HCT116 (cell line): ENCODE data around the gene C16orf82. TPM values are rescaled to one million over a fixed set of nuclear protein-coding genes. Genes with fewer than 3 reads are reported as not detected.

ENCODE experiments used
- ATAC-seq: fragments of 200-7000 bp; cut with Tn5 transposase; 2 replicates; pipeline ENCODE4 v1.9.1; 2020; ENCODE audit warnings: mild to moderate bottlenecking, moderate library complexity
- BruUV-seq: library from RNA; stranded (reverse); fragments of 400-500 nt; replicated peaks from 2 replicates; lab custom pipeline; 2021; lab: Mats Ljungman, UMichigan
- CTCF ChIA-PET: fragments of 300-600 bp; sonication (Branson Sonifier 250); formaldehyde crosslinking; loops from one replicate; lab custom pipeline; 2021; ENCODE audit warnings: antibody characterized with exemption; lab: Charles Lee
- POLR2A ChIA-PET: fragments of 300-600, 350-600 bp; sonication (Branson Sonifier 250); formaldehyde crosslinking; loops from one replicate; lab custom pipeline; 2021; ENCODE audit warnings: antibody characterized with exemption; lab: Charles Lee
- RAD21 ChIA-PET, 2 experiments: fragments of 300-600 bp; sonication (Branson Sonifier 250); formaldehyde crosslinking; loops; one replicate each; lab custom pipeline; 2023; ENCODE audit warnings: low total read pairs in 2 of 2; ENCODE audit not compliant: uncharacterized antibody in 2 of 2, unreplicated experiment in 2 of 2, low non-redundant PET in 1 of 2; lab: Charles Lee
- DNase-seq: peaks from one replicate; pipeline ENCODE4 v3.0.0-alpha.2; 2010; ENCODE audit warnings: low read depth, low spot score
- H2AFZ ChIP-seq: fragments of 200-600 bp; shearing (Covaris generic), sonication (generic); 2 replicates; pipeline ENCODE4 v1.6.1; 2017; ENCODE audit warnings: low read depth, mixed run types, mixed read lengths, antibody characterized with exemption, low read length; ENCODE audit not compliant: poor library complexity, severe bottlenecking
- H3K27ac ChIP-seq: 2 replicates; pipeline ENCODE4 v1.5.1; 2012; ENCODE audit warnings: low read depth, low read length
- H3K27me3 ChIP-seq: fragments of 200-600 bp; sonication (generic); 2 replicates; pipeline ENCODE4 v1.6.1; 2016; ENCODE audit warnings: mixed run types, low read length, mixed read lengths; ENCODE audit not compliant: insufficient read depth
- H3K36me3 ChIP-seq, 2 experiments: fragments of 200-500 bp in 1 of 2; fragments of 200-600 bp in 1 of 2; sonication (Bioruptor generic) in 1 of 2; sonication (generic) in 1 of 2; 2 replicates each; pipeline versions ENCODE4 v1.5.1 to v1.6.1; 2014 to 2016; ENCODE audit warnings: low read length in 2 of 2, inconsistent platforms in 1 of 2, mixed read lengths in 1 of 2, mixed run types in 1 of 2; ENCODE audit not compliant: insufficient read depth in 2 of 2, control insufficient read depth in 1 of 2
- H3K4me1 ChIP-seq, 2 experiments: fragments of 200-600 bp in 1 of 2; sonication (generic) in 1 of 2; 2 replicates each; pipeline versions ENCODE4 v1.5.1 to v1.6.1; 2012 to 2017; ENCODE audit warnings: low read length in 2 of 2, inconsistent platforms in 1 of 2, mild to moderate bottlenecking in 1 of 2, mixed read lengths in 1 of 2, mixed run types in 1 of 2, moderate library complexity in 1 of 2; ENCODE audit not compliant: insufficient read depth in 2 of 2, control insufficient read depth in 1 of 2
- H3K4me2 ChIP-seq: fragments of 200-600 bp; sonication (generic); 2 replicates; pipeline ENCODE4 v1.6.1; 2017; ENCODE audit warnings: mixed run types, low read length, mixed read lengths
- H3K4me3 ChIP-seq, 2 experiments: fragments of 200-600 bp in 1 of 2; sonication (generic) in 1 of 2; replicated peaks in 1 of 2; 2 replicates each; pipeline ENCODE4 v1.5.1; 2011 to 2016; ENCODE audit warnings: low read length in 2 of 2, control low read depth in 1 of 2, low read depth in 1 of 2, mild to moderate bottlenecking in 1 of 2, mixed read lengths in 1 of 2, mixed run types in 1 of 2
- H3K79me2 ChIP-seq: fragments of 200-600 bp; sonication (generic); 2 replicates; pipeline ENCODE4 v1.6.1; 2017; ENCODE audit warnings: mild to moderate bottlenecking, mixed run types, low read length, moderate library complexity, mixed read lengths; ENCODE audit not compliant: insufficient read depth
- H3K9ac ChIP-seq: fragments of 200-600 bp; sonication (generic); 2 replicates; pipeline ENCODE4 v1.6.1; 2016; ENCODE audit warnings: low read length, mixed read lengths
- H3K9me2 ChIP-seq: fragments of 200-600 bp; sonication (generic), shearing (Covaris generic); 2 replicates; pipeline ENCODE4 v1.6.1; 2017; ENCODE audit warnings: mixed run types, mild to moderate bottlenecking, moderate library complexity; ENCODE audit not compliant: insufficient read depth
- H3K9me3 ChIP-seq, 2 experiments: fragments of 200-500 bp in 1 of 2; fragments of 200-600 bp in 1 of 2; sonication (Bioruptor generic) in 1 of 2; sonication (generic) in 1 of 2; 2 replicates each; pipeline ENCODE4 v1.6.1; 2014 to 2017; ENCODE audit warnings: low read length in 2 of 2, mixed read lengths in 2 of 2, inconsistent platforms in 1 of 2, low read depth in 1 of 2, mild to moderate bottlenecking in 1 of 2, mixed run types in 1 of 2, moderate library complexity in 1 of 2; ENCODE audit not compliant: control insufficient read depth in 1 of 2, insufficient read depth in 1 of 2
- H4K20me1 ChIP-seq: fragments of 200-600 bp; sonication (generic), shearing (Covaris generic); 2 replicates; pipeline ENCODE4 v1.6.1; 2017; ENCODE audit warnings: mixed run types, mild to moderate bottlenecking, moderate library complexity; ENCODE audit not compliant: insufficient read depth
- ATF3 ChIP-seq: IDR thresholded peaks from 2 replicates; pipeline ENCODE4 v1.6.1; 2012
- CEBPB ChIP-seq: IDR thresholded peaks from 2 replicates; pipeline ENCODE4 v1.6.1; 2012; ENCODE audit warnings: low read depth
- EZH2 ChIP-seq: fragments of 200-600 bp; sonication (generic); IDR thresholded peaks from 2 replicates; pipeline ENCODE4 v1.6.1; 2017; ENCODE audit warnings: antibody characterized with exemption, mixed run types
- FOSL1 ChIP-seq: IDR thresholded peaks from 2 replicates; pipeline ENCODE4 v1.6.1; 2012; ENCODE audit warnings: low read depth
- JUND ChIP-seq: IDR thresholded peaks from 2 replicates; pipeline ENCODE4 v1.6.1; 2012
- MAX ChIP-seq: IDR thresholded peaks from 2 replicates; pipeline ENCODE4 v1.6.1; 2012
- POLR2AphosphoS5 ChIP-seq: IDR thresholded peaks from 2 replicates; pipeline ENCODE4 v1.6.1; 2011; ENCODE audit warnings: mild to moderate bottlenecking, low read depth, low read length, moderate library complexity
- REST ChIP-seq: IDR thresholded peaks from 2 replicates; pipeline ENCODE4 v1.6.1; 2012; ENCODE audit warnings: low read depth
- SIN3A ChIP-seq: IDR thresholded peaks from 2 replicates; pipeline ENCODE4 v1.6.1; 2012; ENCODE audit warnings: low read depth
- SP1 ChIP-seq: IDR thresholded peaks from 2 replicates; pipeline ENCODE4 v1.6.1; 2012; ENCODE audit warnings: low read depth
- SRF ChIP-seq: IDR thresholded peaks from 2 replicates; pipeline ENCODE4 v1.6.1; 2012; ENCODE audit warnings: low read depth
- YY1 ChIP-seq: IDR thresholded peaks from 2 replicates; pipeline ENCODE4 v1.6.1; 2011; ENCODE audit warnings: low read length, low read depth, moderate library complexity, mild to moderate bottlenecking; ENCODE audit not compliant: insufficient replicate concordance; ENCODE audit errors: extremely low read depth
- ZBTB33 ChIP-seq: IDR thresholded peaks from 2 replicates; pipeline ENCODE4 v1.6.1; 2011; ENCODE audit warnings: mild to moderate bottlenecking, low read length, moderate library complexity; ENCODE audit not compliant: insufficient replicate concordance; ENCODE audit errors: extremely low read depth
- intact Hi-C: fragments of 100-400 bp; cut with micrococcal nuclease; formaldehyde crosslinking; loops from 2 replicates; pipeline ENCODE4 v1.10.0; 2022
- total RNA-seq: library from RNA; stranded (reverse); gene quantifications from one replicate; pipeline ENCODE4 v1.2.1, GENCODE V29; 2021; ENCODE audit not compliant: unreplicated experiment

C16orf82 gene
- total RNA-seq, 1 experiment from 2014 or later = not detected

GRCh38 chr16:27107185-27107592 lies 40.5 kb downstream of the C16orf82 start:
- no TSS peak for BruUV-seq
- ATAC-seq (no peak), DNase-seq (no peak)
- Histone ChIP-seq H3K79me2 (no peaks in the 10 kb centered on the region), H3K9me2 (no peaks in the 10 kb centered on the region), H3K27ac (no peak overlapping the region), H3K4me2 (no peak overlapping the region), H3K9me3 (no peaks in the 10 kb centered on the region), H3K4me1 (peaks cover 7 to 16% of the 10 kb centered on the region in 2 experiments), H4K20me1 (no peaks in the 10 kb centered on the region), H3K4me3 (no peak overlapping the region), H2AFZ (no peak overlapping the region), H3K36me3 (no peaks in the 10 kb centered on the region), H3K27me3 (no peaks in the 10 kb centered on the region), H3K9ac (no peak overlapping the region)
- ChIA-PET CTCF (no interaction called here), POLR2A (no interaction called here), RAD21 (no interaction called here)
- TF ChIP-seq ATF3 = no peak
- no peak for TF ChIP-seq SIN3A
- no peak for TF ChIP-seq ZBTB33
- TF ChIP-seq SRF = no peak
- no peak for TF ChIP-seq JUND
- no peak for TF ChIP-seq CEBPB
- no peak for TF ChIP-seq MAX
- TF ChIP-seq YY1 = no peak
- TF ChIP-seq REST = no peak
- TF ChIP-seq FOSL1 = no peak
- no peak for TF ChIP-seq POLR2AphosphoS5
- no peak for TF ChIP-seq EZH2
- TF ChIP-seq SP1 = no peak
- TF ChIP-seq, all 23 proteins: peak for 0
- intact Hi-C loops = no loop called here
